Choroid plexus epithelial cell (primary cell): ENCODE measurements around the gene RGS6.
A peak's percentile ranks its signal among the peaks of the same experiment; 100 is the strongest.

Experiments
- DNase-seq: peaks from one replicate; pipeline ENCODE4 v3.0.0-alpha.2; 2010; ENCODE audit warnings: low read depth
- H3K4me3 ChIP-seq: 2 replicates; pipeline ENCODE4 v1.5.1; 2011; ENCODE audit warnings: low read depth, mild to moderate bottlenecking, control low read depth, low read length, moderate library complexity
- TF ChIP-seq, protein P1 (sequence below): conservative IDR thresholded peaks from 2 replicates; pipeline ENCODE4 v1.5.1; 2011; ENCODE audit warnings: low read depth, mild to moderate bottlenecking, control low read depth, inconsistent platforms, low read length, moderate library complexity

The RGS6 gene

GRCh38 chr14:72014486-72014885, 82.3 kb downstream of the RGS6 start:
- TF ChIP-seq, protein P1, sequence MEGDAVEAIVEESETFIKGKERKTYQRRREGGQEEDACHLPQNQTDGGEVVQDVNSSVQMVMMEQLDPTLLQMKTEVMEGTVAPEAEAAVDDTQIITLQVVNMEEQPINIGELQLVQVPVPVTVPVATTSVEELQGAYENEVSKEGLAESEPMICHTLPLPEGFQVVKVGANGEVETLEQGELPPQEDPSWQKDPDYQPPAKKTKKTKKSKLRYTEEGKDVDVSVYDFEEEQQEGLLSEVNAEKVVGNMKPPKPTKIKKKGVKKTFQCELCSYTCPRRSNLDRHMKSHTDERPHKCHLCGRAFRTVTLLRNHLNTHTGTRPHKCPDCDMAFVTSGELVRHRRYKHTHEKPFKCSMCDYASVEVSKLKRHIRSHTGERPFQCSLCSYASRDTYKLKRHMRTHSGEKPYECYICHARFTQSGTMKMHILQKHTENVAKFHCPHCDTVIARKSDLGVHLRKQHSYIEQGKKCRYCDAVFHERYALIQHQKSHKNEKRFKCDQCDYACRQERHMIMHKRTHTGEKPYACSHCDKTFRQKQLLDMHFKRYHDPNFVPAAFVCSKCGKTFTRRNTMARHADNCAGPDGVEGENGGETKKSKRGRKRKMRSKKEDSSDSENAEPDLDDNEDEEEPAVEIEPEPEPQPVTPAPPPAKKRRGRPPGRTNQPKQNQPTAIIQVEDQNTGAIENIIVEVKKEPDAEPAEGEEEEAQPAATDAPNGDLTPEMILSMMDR: no peak
- H3K4me3 ChIP-seq: no peak overlapping the region
- DNase-seq: no peak

DNA sequence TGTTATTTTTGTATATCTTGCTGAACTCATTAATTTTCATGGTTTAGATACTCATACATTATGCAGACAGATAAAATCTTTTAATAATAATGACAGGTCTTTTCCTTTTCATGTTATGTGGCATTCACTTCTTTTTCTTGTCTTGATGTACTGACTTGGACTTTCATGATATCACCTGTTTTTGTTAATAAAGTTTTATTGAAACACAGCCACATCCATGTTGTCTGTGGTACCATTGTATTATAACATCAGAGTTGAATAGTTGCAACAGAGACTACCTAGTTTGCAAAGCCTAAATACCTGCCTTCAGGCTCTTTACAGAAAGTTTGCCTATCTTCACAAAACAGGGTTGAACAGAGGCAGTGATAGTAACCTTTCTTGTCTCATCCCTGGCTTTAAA, 85.1 kb downstream of the RGS6 start:
- no peak for DNase-seq
- TF ChIP-seq, protein P1: no peak
- H3K4me3 ChIP-seq: no peak overlapping the region

- no peak overlapping the region for H3K4me3 ChIP-seq
- TF ChIP-seq, protein P1: no peak
- no peak for DNase-seq
Observed at GRCh38 chr14:72023128-72024042, 91.2 kb downstream of the RGS6 start.

DNA sequence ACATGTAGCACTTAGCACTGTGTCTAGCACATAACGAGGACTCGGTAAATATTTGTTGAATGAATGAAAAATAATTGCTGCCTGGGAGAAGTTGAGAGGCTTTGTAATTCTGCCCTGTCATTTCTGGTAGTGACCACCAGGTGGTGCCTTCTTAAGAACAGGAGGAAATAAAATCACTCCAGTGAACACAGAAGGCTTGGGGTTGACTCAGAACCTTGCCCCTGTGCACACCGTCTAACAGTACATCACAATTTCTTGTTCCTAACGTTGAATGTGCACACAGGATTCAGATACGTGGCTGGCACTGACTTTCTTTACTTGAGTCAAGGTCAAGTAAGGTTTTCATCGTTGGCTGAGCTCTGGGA, 91.8 kb downstream of the RGS6 start:
- no peak overlapping the region for H3K4me3 ChIP-seq
- TF ChIP-seq, protein P1: peak; percentile 41
- DNase-seq: peak; percentile 45

DNA sequence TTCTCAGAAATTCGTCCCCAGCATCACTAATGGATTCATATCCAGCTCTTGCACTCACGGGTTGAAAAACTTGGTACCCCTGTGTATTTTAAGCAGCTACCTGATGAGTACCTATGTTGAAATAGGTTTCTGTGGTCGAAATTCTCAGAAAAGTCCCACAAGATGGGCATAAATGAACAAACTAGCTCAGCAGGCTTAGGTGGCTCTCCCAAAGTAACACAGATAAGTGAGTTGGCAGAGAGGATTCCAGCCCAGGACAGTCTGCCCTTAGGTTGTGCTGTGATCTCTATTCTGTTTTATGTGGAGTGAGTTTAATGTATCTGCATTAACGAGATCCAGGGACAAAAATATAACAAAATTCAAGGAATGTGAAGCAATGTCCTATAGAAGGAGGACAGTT, 92.3 kb downstream of the RGS6 start:
- H3K4me3 ChIP-seq: no peak overlapping the region
- TF ChIP-seq, protein P1: no peak
- DNase-seq: no peak

DNA sequence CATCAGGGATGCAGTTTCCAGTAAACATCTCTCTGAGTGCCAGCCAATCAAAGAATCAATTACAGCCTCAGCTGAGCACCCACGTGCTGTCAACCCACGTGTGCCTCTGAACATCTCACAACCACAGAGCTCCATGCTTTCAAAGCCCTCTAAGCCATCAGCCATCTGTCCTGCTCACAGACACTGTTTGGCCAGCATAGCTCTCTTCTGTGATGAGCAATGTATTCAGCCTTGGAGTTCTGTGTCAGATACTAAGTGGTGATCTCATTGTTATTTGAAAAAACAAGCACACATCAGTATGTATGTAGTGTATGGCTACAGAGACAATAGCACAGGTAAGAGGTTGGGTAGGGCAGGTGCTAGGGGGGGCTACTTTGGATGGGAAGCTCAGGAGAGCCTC, 94.3 kb downstream of the RGS6 start:
- no peak overlapping the region for H3K4me3 ChIP-seq
- TF ChIP-seq, protein P1: no peak
- no peak for DNase-seq

GRCh38 chr14:72027061-72027460, 94.8 kb downstream of the RGS6 start:
- DNase-seq: no peak
- TF ChIP-seq, protein P1: no peak
- H3K4me3 ChIP-seq: no peak overlapping the region
